ENCODE measurements around the gene SLC6A9.

Gene SLC6A9

DNA sequence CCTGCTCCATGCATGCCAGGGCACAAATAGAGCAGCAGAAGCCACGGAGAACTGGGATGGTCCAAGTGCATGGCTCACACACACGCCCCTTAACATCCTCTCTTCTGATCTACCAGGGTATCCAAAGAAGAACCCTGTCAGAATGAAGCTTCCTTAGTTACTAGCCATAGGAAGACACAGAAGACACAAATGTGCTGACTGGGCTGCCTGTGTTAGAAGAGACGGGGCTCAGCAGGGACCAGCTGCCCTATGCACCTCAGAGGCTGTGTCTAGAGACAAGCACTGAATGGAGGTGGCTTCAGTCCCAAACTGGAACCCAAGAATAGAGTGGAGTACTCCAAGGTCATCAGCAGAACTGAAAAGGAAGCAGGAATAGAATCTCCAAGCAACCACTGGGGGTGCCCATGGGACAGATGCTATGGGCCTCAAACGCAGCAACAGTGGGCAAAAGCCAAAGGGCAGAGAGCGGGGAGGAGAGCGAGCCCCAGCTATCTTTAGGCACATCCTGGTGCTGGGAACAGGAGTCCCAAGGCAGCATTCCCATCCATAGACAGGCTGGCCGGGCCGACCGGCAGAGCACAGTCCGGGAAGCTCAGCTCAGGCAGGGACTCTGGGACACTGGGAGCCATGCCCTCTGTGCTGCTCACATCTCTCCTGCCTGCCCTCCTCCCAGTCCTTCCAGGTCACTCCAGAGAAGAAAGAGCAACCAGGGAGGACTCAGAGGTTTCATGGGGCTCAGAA is 9.5 kb downstream of the SLC6A9 start:
- TF ChIP-seq, protein P1, sequence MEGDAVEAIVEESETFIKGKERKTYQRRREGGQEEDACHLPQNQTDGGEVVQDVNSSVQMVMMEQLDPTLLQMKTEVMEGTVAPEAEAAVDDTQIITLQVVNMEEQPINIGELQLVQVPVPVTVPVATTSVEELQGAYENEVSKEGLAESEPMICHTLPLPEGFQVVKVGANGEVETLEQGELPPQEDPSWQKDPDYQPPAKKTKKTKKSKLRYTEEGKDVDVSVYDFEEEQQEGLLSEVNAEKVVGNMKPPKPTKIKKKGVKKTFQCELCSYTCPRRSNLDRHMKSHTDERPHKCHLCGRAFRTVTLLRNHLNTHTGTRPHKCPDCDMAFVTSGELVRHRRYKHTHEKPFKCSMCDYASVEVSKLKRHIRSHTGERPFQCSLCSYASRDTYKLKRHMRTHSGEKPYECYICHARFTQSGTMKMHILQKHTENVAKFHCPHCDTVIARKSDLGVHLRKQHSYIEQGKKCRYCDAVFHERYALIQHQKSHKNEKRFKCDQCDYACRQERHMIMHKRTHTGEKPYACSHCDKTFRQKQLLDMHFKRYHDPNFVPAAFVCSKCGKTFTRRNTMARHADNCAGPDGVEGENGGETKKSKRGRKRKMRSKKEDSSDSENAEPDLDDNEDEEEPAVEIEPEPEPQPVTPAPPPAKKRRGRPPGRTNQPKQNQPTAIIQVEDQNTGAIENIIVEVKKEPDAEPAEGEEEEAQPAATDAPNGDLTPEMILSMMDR (IDR thresholded peaks at IDR 0.05; ENCODE audit: borderline replicate concordance, insufficient read depth, low read depth, low read length): 0 out of 2 replicates have a peak, but pooled peaks have one; percentile 16
- H3K4me3 ChIP-seq (ENCODE audit: low read depth, low read length): no peak overlapping the region

DNA sequence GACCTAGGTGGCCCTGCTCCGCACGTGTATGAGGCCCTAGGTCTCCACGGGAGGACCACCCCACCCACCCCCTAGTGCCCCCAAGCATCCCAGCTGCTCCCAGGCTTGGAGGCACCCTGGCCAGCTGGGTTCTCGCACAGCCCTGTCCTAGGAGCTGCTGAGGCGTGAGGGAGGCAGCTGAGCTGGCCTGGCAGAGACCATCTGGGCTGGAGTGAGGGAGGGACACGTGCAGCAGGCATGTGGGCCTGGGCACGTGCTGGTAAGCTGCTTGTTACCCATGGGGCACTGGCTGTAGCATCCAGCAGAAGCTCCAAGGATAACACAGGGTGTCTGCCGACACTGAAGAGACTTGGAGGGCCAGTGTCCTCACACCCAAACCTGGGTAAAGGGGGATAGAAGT is 10.1 kb downstream of the SLC6A9 start:
- H3K4me3 ChIP-seq (ENCODE audit: low read depth, low read length): no peak overlapping the region
- TF ChIP-seq, protein P1 (IDR thresholded peaks at IDR 0.05; ENCODE audit: borderline replicate concordance, insufficient read depth, low read depth, low read length): no peak

DNA sequence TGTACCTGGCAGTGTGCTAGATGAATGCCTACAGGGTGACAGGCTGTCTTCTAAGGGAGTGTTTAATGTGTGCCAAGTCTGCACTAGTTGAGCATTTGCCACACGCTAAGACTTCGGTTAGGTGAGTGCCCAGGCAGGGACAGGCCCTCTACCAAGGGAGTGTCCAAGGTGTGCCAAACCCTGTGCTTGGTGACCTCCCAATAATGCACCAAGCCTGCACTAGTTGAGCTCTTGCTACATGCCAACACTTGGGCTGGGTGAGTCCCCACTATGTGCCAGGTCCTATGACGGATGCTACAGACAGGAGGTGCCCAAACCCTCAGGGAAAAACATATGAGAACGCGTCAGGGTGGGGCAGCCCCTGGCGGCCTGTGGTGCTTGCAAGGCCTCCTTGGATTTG is 10.8 kb downstream of the SLC6A9 start:
- TF ChIP-seq, protein P1 (IDR thresholded peaks at IDR 0.05; ENCODE audit: borderline replicate concordance, insufficient read depth, low read depth, low read length): no peak
- no peak overlapping the region for H3K4me3 ChIP-seq (ENCODE audit: low read depth, low read length)

DNA sequence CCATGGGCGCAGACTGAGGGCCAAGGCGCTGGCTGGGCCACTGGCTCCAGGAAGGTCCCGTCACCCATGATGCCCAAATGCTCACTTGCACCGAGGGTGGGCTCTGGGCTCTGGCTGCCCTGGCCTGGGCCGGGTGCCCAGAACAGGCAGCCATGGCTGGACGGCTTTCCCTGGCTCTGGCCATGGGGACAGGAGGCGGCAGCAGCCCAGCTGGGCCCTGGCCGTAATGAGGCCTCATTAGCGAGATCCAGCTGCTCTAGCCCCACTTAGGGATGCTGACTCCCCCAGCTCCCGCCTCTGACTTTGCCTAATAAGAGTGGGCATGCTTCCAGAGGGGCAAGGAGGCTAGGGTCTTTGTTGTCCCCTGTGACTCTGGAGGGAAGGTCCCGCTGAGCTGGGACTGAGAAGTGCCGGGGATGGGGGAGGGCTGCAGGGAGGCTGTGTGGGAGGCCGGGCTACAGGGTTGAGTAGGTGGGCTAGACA is 11.8 kb downstream of the SLC6A9 start:
- no peak overlapping the region for H3K4me3 ChIP-seq (ENCODE audit: low read depth, low read length)
- TF ChIP-seq, protein P1 (IDR thresholded peaks at IDR 0.05; ENCODE audit: borderline replicate concordance, insufficient read depth, low read depth, low read length): no peak

DNA sequence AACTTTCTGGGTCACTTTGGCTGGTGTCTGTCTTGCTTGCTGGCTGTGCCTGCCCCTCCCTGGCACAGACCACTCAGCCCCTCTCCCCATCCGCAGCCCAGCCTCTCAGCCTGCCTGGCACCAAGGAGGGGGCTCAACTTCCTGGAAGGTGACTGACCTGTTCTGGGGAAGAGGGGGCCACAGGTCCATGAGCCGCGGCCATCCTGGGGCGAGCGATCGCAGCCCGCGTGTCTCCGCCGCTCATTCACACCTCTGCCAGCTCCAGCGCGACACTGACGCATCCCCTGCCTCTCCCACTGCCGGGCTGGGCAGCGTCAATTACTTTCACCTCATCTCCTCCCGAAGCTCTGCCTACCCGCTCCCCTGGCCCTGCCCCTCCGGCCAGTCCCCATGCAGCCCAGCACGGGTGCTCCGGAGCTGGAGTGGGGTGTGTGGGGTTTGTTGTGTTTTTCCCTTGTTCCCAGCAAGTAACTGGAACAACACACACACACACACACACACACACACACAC is 14.3 kb downstream of the SLC6A9 start:
- H3K4me3 ChIP-seq (ENCODE audit: low read depth, low read length): no peak overlapping the region
- TF ChIP-seq, protein P1 (IDR thresholded peaks at IDR 0.05; ENCODE audit: borderline replicate concordance, insufficient read depth, low read depth, low read length): no peak

DNA sequence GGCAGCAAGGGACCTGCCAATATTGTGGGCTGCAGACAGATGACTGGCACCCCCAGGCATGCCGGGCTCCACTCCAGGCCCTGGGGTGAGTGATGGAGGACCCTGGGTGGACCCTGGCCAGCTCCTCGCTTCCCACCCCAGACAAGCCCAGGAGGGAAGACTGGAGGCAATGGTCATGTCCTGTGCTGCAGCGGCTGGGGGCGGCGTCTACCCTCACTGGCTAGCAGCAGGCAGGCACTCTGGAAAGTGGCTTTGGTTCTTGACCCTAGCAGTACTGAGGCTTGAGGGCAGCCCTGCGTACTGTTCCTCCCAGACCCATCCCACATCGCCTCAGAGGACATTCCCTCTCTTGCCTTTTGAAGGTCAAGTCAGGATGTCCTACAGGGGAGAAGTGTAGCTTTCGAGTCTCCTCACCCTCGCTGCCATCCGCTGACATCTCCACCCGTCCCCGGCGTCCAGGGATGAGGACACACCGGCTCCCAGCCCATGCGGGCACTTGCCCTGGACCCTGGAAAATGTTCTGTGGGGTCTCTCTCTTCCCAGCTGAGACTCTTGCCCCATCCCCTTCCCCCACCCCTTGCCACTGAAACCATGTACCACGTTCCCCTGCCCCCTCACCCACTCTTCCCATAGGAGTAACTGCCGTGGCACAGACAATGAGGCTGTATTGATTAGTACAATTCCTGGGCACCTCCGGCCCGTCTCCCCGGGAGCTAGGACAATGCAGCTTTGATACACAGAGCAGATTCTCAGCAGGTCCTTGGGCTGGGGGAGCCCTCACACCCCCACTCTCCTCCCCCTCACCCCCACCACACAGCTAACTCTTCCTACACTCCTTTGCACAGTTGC is 15.0 kb downstream of the SLC6A9 start:
- H3K4me3 ChIP-seq (ENCODE audit: low read depth, low read length): no peak overlapping the region
- TF ChIP-seq, protein P1 (IDR thresholded peaks at IDR 0.05; ENCODE audit: borderline replicate concordance, insufficient read depth, low read depth, low read length): no peak

All from GM12875 (cell line).